K562 (cell line): Measurements from ENCODE around the gene PITX1. TPM values are rescaled to one million over a fixed set of nuclear protein-coding genes. Genes with fewer than 3 reads are reported as not detected.

ENCODE experiments used
- ATAC-seq: fragments of 200-7000 bp; cut with Tn5 transposase; 3 replicates; pipeline ENCODE4 v1.9.1; 2020; ENCODE audit warnings: moderate library complexity
- BruUV-seq: library from RNA; stranded (reverse); fragments of 400-500 nt; replicated peaks from 2 replicates; lab custom pipeline; 2021; lab: Mats Ljungman, UMichigan
- CTCF ChIA-PET: fragments of 300-600 bp; formaldehyde crosslinking; extraction: SDS; loops from one replicate; lab custom pipeline; 2021; ENCODE audit warnings: low intra/inter-chr PET ratio; lab: Yijun Ruan, JAX
- POLR2A ChIA-PET: fragments of 300-600, 350-650 bp; sonication (Branson Sonifier 250); formaldehyde crosslinking; extraction: SDS; loops from one replicate; lab custom pipeline; 2021; ENCODE audit warnings: antibody characterized with exemption, inconsistent platforms; lab: Yijun Ruan, JAX
- DNase-seq, 4 experiments: peaks; one replicate each; pipeline versions ENCODE4 v3.0.0 to v3.0.0-alpha.2; 2011 to 2018; ENCODE audit warnings: low spot score in 3 of 4, mixed read lengths in 3 of 4; ENCODE audit errors: extremely low read depth in 1 of 4
- FAIRE-seq: peaks from 2 replicates; lab custom pipeline; 2011; peaks lifted over from hg19 to GRCh38; lab: Jason Lieb, UNC
- H2AFZ ChIP-seq: 2 replicates; pipeline ENCODE4 v1.6.0; 2011; ENCODE audit warnings: low read depth, low read length, control low read depth, inconsistent platforms
- H3K27ac ChIP-seq: fragments of 200-600 bp; 3 replicates; pipeline ENCODE4 v1.8.0; 2011; ENCODE audit warnings: low read depth, mild to moderate bottlenecking, control low read depth, inconsistent platforms, low read length, moderate library complexity, mixed read lengths; ENCODE audit errors: extremely low read depth
- H3K27me3 ChIP-seq, 2 experiments: fragments of 300-600 bp in 1 of 2; 2 replicates in 1 of 2; 3 replicates in 1 of 2; pipeline versions ENCODE4 v1.6.0 to v1.8.0; 2011; ENCODE audit warnings: inconsistent platforms in 2 of 2, low read length in 2 of 2, mild to moderate bottlenecking in 1 of 2, mixed read lengths in 1 of 2, moderate library complexity in 1 of 2; ENCODE audit not compliant: control insufficient read depth in 2 of 2, insufficient read depth in 2 of 2
- H3K36me3 ChIP-seq: fragments of 300-600 bp; 3 replicates; pipeline ENCODE4 v1.8.0; 2011; ENCODE audit warnings: mild to moderate bottlenecking, low read length, inconsistent platforms; ENCODE audit not compliant: control insufficient read depth, insufficient read depth
- H3K4me1 ChIP-seq, 2 experiments: fragments of 200-600 bp in 1 of 2; replicated peaks in 1 of 2; 2 replicates in 1 of 2; 3 replicates in 1 of 2; pipeline versions ENCODE4 v1.5.1 to v1.8.0; 2011; ENCODE audit warnings: inconsistent platforms in 2 of 2, low read length in 2 of 2, mild to moderate bottlenecking in 1 of 2, mixed read lengths in 1 of 2, moderate library complexity in 1 of 2; ENCODE audit not compliant: control insufficient read depth in 2 of 2, insufficient read depth in 2 of 2
- H3K4me2 ChIP-seq: 2 replicates; pipeline ENCODE4 v1.6.1; 2011; ENCODE audit warnings: low read length, control low read depth, inconsistent platforms, mixed read lengths; ENCODE audit not compliant: insufficient read depth
- H3K4me3 ChIP-seq: fragments of 200-600 bp; sonication (generic), shearing (Covaris generic); 2 replicates; pipeline ENCODE4 v1.5.1; 2016; ENCODE audit warnings: control low read depth, inconsistent platforms
- H3K79me2 ChIP-seq: fragments of 200-600 bp; 3 replicates; pipeline ENCODE4 v1.8.0; 2011; ENCODE audit warnings: low read length, inconsistent platforms; ENCODE audit not compliant: control insufficient read depth, insufficient read depth
- H3K9ac ChIP-seq, 2 experiments: 2 replicates each; pipeline versions ENCODE4 v1.6.0 to v1.6.1; 2011; ENCODE audit warnings: low read depth in 2 of 2, low read length in 2 of 2, control low read depth in 1 of 2, inconsistent platforms in 1 of 2, mild to moderate bottlenecking in 1 of 2, mixed read lengths in 1 of 2; ENCODE audit not compliant: insufficient read depth in 1 of 2
- H3K9me1 ChIP-seq: one replicate; pipeline ENCODE4 v1.6.0; 2011; ENCODE audit warnings: inconsistent platforms, mild to moderate bottlenecking, low read length, moderate library complexity; ENCODE audit not compliant: control insufficient read depth, insufficient read depth
- H3K9me3 ChIP-seq: replicated peaks from 2 replicates; pipeline ENCODE4 v1.5.1; 2011; ENCODE audit warnings: low read depth, low read length, inconsistent platforms; ENCODE audit not compliant: control insufficient read depth, insufficient read depth
- H4K20me1 ChIP-seq: replicated peaks from 2 replicates; pipeline ENCODE4 v1.6.1; 2011; ENCODE audit warnings: low read length, inconsistent platforms, mixed read lengths; ENCODE audit not compliant: control insufficient read depth, insufficient read depth
- KDM1A ChIP-seq, 2 experiments: fragments of 450-650 bp; IDR thresholded peaks; 2 replicates each; pipeline ENCODE4 v1.6.1; 2016; ENCODE audit warnings: mild to moderate bottlenecking in 2 of 2
- LCOR ChIP-seq: sonication (generic); formaldehyde crosslinking; IDR thresholded peaks from 2 replicates; pipeline ENCODE4 v1.8.0; 2022; ENCODE audit warnings: mild to moderate bottlenecking, missing genetic modification reagents
- PHF8 ChIP-seq: fragments of 200-600 bp; sonication (generic); IDR thresholded peaks from 2 replicates; pipeline ENCODE4 v1.6.1; 2012; ENCODE audit warnings: mixed run types, mild to moderate bottlenecking, inconsistent platforms, low read length, moderate library complexity, borderline replicate concordance
- ZNF766 ChIP-seq: fragments of 200-800 bp; sonication (Bioruptor generic); conservative IDR thresholded peaks from 2 replicates; pipeline ENCODE4 v1.6.1; 2016; ENCODE audit warnings: missing genetic modification characterization, missing compliant biosample characterization
- WGBS: fragments of 100-300 bp; shearing (Covaris generic); methylation state at CpG from one replicate; pipeline ENCODE4 v1.1.6; 2016; ENCODE audit warnings: low coverage, mixed read lengths; ENCODE audit not compliant: insufficient coverage; ENCODE audit errors: missing lambda C conversion rate; 5-methylcytosine and 5-hydroxymethylcytosine counted together
- in situ Hi-C: fragments of 300-500 bp; cut with MboI; formaldehyde crosslinking; loops from 4 replicates; pipeline ENCODE4 v1.15.0; 2018; ENCODE audit warnings: inconsistent platforms, mixed read lengths
- intact Hi-C: fragments of 100-400 bp; cut with micrococcal nuclease; formaldehyde crosslinking; loops from 2 replicates; pipeline ENCODE4 v1.14.2; 2022
- polyA plus RNA-seq, 8 experiments: library from polyadenylated mRNA; depleted of rRNA in 4 of 8; stranded (reverse) in 5 of 8; unstranded in 3 of 8; fragments of >200 nt; fragmentation: Nextera tagmentation in 2 of 8; fragmentation: Illumina TruSeq in 1 of 8; extraction: Ambion mirVana in 2 of 8; extraction: Trizol in 1 of 8; gene quantifications; 2 replicates each; pipeline versions ENCODE4 v1.2.1 to v1.2.3, GENCODE V29; 2011 to 2014; ENCODE audit warnings: inconsistent platforms in 1 of 8, missing spikeins in 1 of 8
- total RNA-seq, 7 experiments: library from RNA; depleted of rRNA in 6 of 7; stranded (reverse); fragments of >200 nt in 6 of 7; fragmentation: Illumina TruSeq in 2 of 7; extraction: Trizol in 2 of 7; gene quantifications; 2 replicates each; pipeline versions ENCODE4 v1.2.1 to v1.2.3, GENCODE V29; 2011 to 2021; ENCODE audit warnings: low replicate concordance in 1 of 7

The PITX1 gene
- total and polyA plus RNA-seq, 9 of the 15 experiments (the other 6 are each of a cell fraction or from before 2014, with no cell fraction given), result 0.13 to 88.2 (median 24.9) TPM

GRCh38 chr5:135011355-135012032 is 22.5 kb downstream of the PITX1 start:
- H3K9ac ChIP-seq, result no peak overlapping the region
- H3K4me1 ChIP-seq, result peaks cover 0 to 3% of the 10 kb centered on the region in 2 experiments; a peak in 1 of 5 replicates
- no peaks in the 10 kb centered on the region for H3K79me2 ChIP-seq
- H3K36me3 ChIP-seq, result no peaks in the 10 kb centered on the region
- no peak overlapping the region for H3K4me2 ChIP-seq
- in situ Hi-C loops, result loop anchor here (10.0 kb wide), 1 partner anchor 323 kb away; no protein-coding TSS in a partner anchor
- no peak overlapping the region for H3K4me3 ChIP-seq
- no peaks in the 10 kb centered on the region for H3K27me3 ChIP-seq
- H2AFZ ChIP-seq, result no peak overlapping the region
- ChIA-PET CTCF (interaction anchor here (0.9 to 1.4 kb wide), 2 partner anchors 175 to 193 kb away, joined by 3 to 5 read pairs; no protein-coding TSS in a partner anchor), POLR2A (interaction anchor here (0.6 to 6.1 kb wide), 5 partner anchors 10 to 400 kb away, joined by 3 to 35 read pairs (median 3); no protein-coding TSS in a partner anchor)
- intact Hi-C loops, result loop anchor here (10.0 kb wide), 2 partner anchors 173 to 323 kb away; no protein-coding TSS in a partner anchor
- FAIRE-seq, result no peak
- no peak for ATAC-seq
- no peaks in the 10 kb centered on the region for H3K9me1 ChIP-seq
- WGBS, result 50% methylated on average over 4 of the region's 4 CpGs
- no peak for DNase-seq
- no peaks in the 10 kb centered on the region; the same call in 1 of the 2 replicates for H4K20me1 ChIP-seq
- no peak overlapping the region for H3K27ac ChIP-seq
- no TSS peak for BruUV-seq
- H3K9me3 ChIP-seq, result no peaks in the 10 kb centered on the region
- TF ChIP-seq PHF8 (no peak), KDM1A (IDR thresholded peaks at IDR 0.05) (no peak), ZNF766 (no peak), LCOR (CRISPR knock-in tag) (no peak)
